Measurements from ENCODE around the gene MEN1. TPM values are rescaled to one million over a fixed set of nuclear protein-coding genes. Genes with fewer than 3 reads are reported as not detected.
A peak's percentile ranks its signal among the peaks of the same experiment; 100 is the strongest.

MEN1 gene
- polyA plus RNA-seq, 3 donors, result 34.3 to 43.5 (median 41.9) TPM

- DNase-seq (ENCODE audit: extremely low read depth in 1 of 11, low read depth in 9 of 11, low spot score in 4 of 11), result no peak
Observed at GRCh38 chr11:64772303-64773018, 37.9 kb downstream of the MEN1 start.

GRCh38 chr11:64771861-64772260, 38.5 kb downstream of the MEN1 start:
- no peak for DNase-seq (ENCODE audit: extremely low read depth in 1 of 11, low read depth in 9 of 11, low spot score in 4 of 11)

GRCh38 chr11:64770120-64770519, 40.2 kb downstream of the MEN1 start:
- no peak for DNase-seq (ENCODE audit: extremely low read depth in 1 of 11, low read depth in 9 of 11, low spot score in 4 of 11)

GRCh38 chr11:64769283-64769682, 41.1 kb downstream of the MEN1 start:
- DNase-seq (ENCODE audit: extremely low read depth in 1 of 11, low read depth in 9 of 11, low spot score in 4 of 11), result no peak

GRCh38 chr11:64768300-64768694, 42.1 kb downstream of the MEN1 start:
- DNase-seq (ENCODE audit: extremely low read depth in 1 of 11, low read depth in 9 of 11, low spot score in 4 of 11), result no peak

GRCh38 chr11:64767344-64768299, 42.7 kb downstream of the MEN1 start:
- no peak for DNase-seq (ENCODE audit: extremely low read depth in 1 of 11, low read depth in 9 of 11, low spot score in 4 of 11)

- DNase-seq (ENCODE audit: extremely low read depth in 1 of 11, low read depth in 9 of 11, low spot score in 4 of 11), result no peak
Observed at GRCh38 chr11:64766881-64767280, 43.5 kb downstream of the MEN1 start.

GRCh38 chr11:64765851-64766665, 44.3 kb downstream of the MEN1 start:
- DNase-seq (ENCODE audit: extremely low read depth in 1 of 11, low read depth in 9 of 11, low spot score in 4 of 11), result no peak

GRCh38 chr11:64765291-64765850, 45.0 kb downstream of the MEN1 start:
- no peak for DNase-seq (ENCODE audit: extremely low read depth in 1 of 11, low read depth in 9 of 11, low spot score in 4 of 11)

- DNase-seq (ENCODE audit: extremely low read depth in 1 of 11, low read depth in 9 of 11, low spot score in 4 of 11), result no peak
Observed at GRCh38 chr11:64764753-64765152, 45.6 kb downstream of the MEN1 start.

GRCh38 chr11:64764040-64764611, 46.2 kb downstream of the MEN1 start:
- no peak for DNase-seq (ENCODE audit: extremely low read depth in 1 of 11, low read depth in 9 of 11, low spot score in 4 of 11)

- DNase-seq (ENCODE audit: extremely low read depth in 1 of 11, low read depth in 9 of 11, low spot score in 4 of 11), result no peak
Observed at GRCh38 chr11:64763526-64764039, 46.8 kb downstream of the MEN1 start.

GRCh38 chr11:64762674-64763525, 47.5 kb downstream of the MEN1 start:
- peak in 8 of 11 donors; percentile 67 to 91 (median 80) for DNase-seq (ENCODE audit: extremely low read depth in 1 of 11, low read depth in 9 of 11, low spot score in 4 of 11)

GRCh38 chr11:64762277-64762673, 48.1 kb downstream of the MEN1 start:
- DNase-seq (ENCODE audit: extremely low read depth in 1 of 11, low read depth in 9 of 11, low spot score in 4 of 11), result no peak

GRCh38 chr11:64760759-64761420, 49.5 kb downstream of the MEN1 start:
- no peak for DNase-seq (ENCODE audit: extremely low read depth in 1 of 11, low read depth in 9 of 11, low spot score in 4 of 11)

GRCh38 chr11:64759722-64760719, 50.3 kb downstream of the MEN1 start, which contains the start of gene PYGM:
Gene PYGM, minus strand, starts transcription at chr11:64759974. Its CDS starts 76 bp downstream, at chr11:64759898.
- DNase-seq (ENCODE audit: extremely low read depth in 1 of 11, low read depth in 9 of 11, low spot score in 4 of 11), result no peak
